ENCODE data around the gene LINGO1. TPM values are rescaled to one million over a fixed set of nuclear protein-coding genes. Genes with fewer than 3 reads are reported as not detected.

LINGO1 gene
- total and polyA plus RNA-seq, 2 of the 8 experiments (the other 6 are each of a cell fraction or from before 2014, with no cell fraction given), result 57.1 to 114 TPM

- Histone ChIP-seq H2AFZ (ENCODE audit: low read length) (no peak overlapping the region), H2BK20ac (ENCODE audit: low read length) (no peak overlapping the region), H4K5ac (ENCODE audit: insufficient read length, low read depth, low read length) (no peak overlapping the region), H2BK12ac (ENCODE audit: low read depth, low read length) (no peak overlapping the region), H3K4me3 (ENCODE audit: extremely low read depth in 1 of 4, insufficient read depth in 2 of 4, low read depth in 3 of 4, low read length in 4 of 4) (no peak overlapping the region), H3K27me3 (replicated peaks in 1 of 4; ENCODE audit: control insufficient read depth in 3 of 4, extremely low read depth in 1 of 4, insufficient read depth in 3 of 4, low read length in 3 of 4) (no peaks in the 10 kb centered on the region; a peak in 1 of 7 replicates), H2BK120ac (replicated peaks; ENCODE audit: low read depth, low read length) (no peak overlapping the region), H3K9ac (replicated peaks in 1 of 4; ENCODE audit: extremely low read depth in 1 of 4, low read depth in 3 of 4, low read length in 3 of 4) (no peak overlapping the region), H3K4me2 (ENCODE audit: insufficient read depth in 1 of 2, low read depth in 2 of 2, low read length in 2 of 2) (no peak overlapping the region), H3K79me2 (ENCODE audit: control insufficient read depth in 1 of 2, insufficient read depth in 2 of 2, low read length in 2 of 2) (no peaks in the 10 kb centered on the region), H3K36me3 (ENCODE audit: control insufficient read depth in 2 of 4, insufficient read depth in 4 of 4, low read length in 3 of 4) (no peaks in the 10 kb centered on the region), H3K79me1 (ENCODE audit: low read depth, low read length) (no peaks in the 10 kb centered on the region), H3K56ac (replicated peaks; ENCODE audit: insufficient read length, low read depth, low read length) (no peak overlapping the region), H3K23me2 (ENCODE audit: low read depth, low read length) (no peaks in the 10 kb centered on the region), H3K4ac (replicated peaks; ENCODE audit: insufficient read length, low read depth, low read length) (no peak overlapping the region), H4K91ac (replicated peaks; ENCODE audit: insufficient read length, low read length) (no peak overlapping the region), H3K27ac (ENCODE audit: low read depth, low read length) (no peak overlapping the region), H3K9me3 (ENCODE audit: insufficient read depth in 2 of 2, low read depth in 1 of 2, low read length in 1 of 2) (no peaks in the 10 kb centered on the region), H2AK5ac (ENCODE audit: low read depth, low read length) (no peak overlapping the region), H2BK5ac (ENCODE audit: low read depth, low read length) (no peak overlapping the region), H4K20me1 (replicated peaks in 1 of 2; ENCODE audit: control insufficient read depth in 1 of 2, insufficient read depth in 2 of 2, low read length in 2 of 2) (no peaks in the 10 kb centered on the region), H2BK15ac (ENCODE audit: low read length) (peak overlapping the region; percentile 67; the same call in 1 of the 2 replicates), H4K8ac (ENCODE audit: extremely low read depth, insufficient read depth, low read length) (no peak overlapping the region), H3K14ac (ENCODE audit: insufficient read length) (no peak overlapping the region), H3K23ac (ENCODE audit: insufficient read length) (no peak overlapping the region), H3K18ac (ENCODE audit: extremely low read depth, low read length) (no peak overlapping the region), H3K4me1 (replicated peaks in 1 of 4; ENCODE audit: control insufficient read depth in 3 of 4, insufficient read depth in 4 of 4, low read length in 3 of 4) (peaks cover 0 to 9% (median 3%) of the 10 kb centered on the region in 4 experiments; a peak in 5 of 7 replicates)
- ChIA-PET POLR2A (ENCODE audit: partially characterized antibody) (interaction anchor here (0.9 to 1.4 kb wide), 3 partner anchors 9 to 28 kb away, joined by 3 to 7 read pairs (median 4); no protein-coding TSS in a partner anchor), CTCF (ENCODE audit: partially characterized antibody) (interaction anchor here (0.8 to 18.0 kb wide), 15 partner anchors 9 to 225 kb away, joined by 3 to 361 read pairs (median 5); partner anchors contain the start of gene LINGO1)
- DNase-seq (ENCODE audit: low read depth in 1 of 2, low spot score in 2 of 2) (no peak), FAIRE-seq (no peak)
- 89% methylated on average over 8 of the region's 8 CpGs; no CpG with 5 or more reads in 1 of the 2 experiments for WGBS, 2 experiments (ENCODE audit: extremely low coverage in 1 of 2, insufficient coverage in 1 of 2, insufficient read length in 1 of 2, insufficient replicate concordance in 2 of 2, low coverage in 1 of 2, low lambda C conversion rate in 2 of 2, missing lambda C conversion rate in 1 of 2)
These were observed 12.9 kb upstream of the LINGO1 start for GRCh38 chr15:77645602-77646001.

Data from H1 (cell line).